Measurements from ENCODE around the gene NEDD4.

DNA sequence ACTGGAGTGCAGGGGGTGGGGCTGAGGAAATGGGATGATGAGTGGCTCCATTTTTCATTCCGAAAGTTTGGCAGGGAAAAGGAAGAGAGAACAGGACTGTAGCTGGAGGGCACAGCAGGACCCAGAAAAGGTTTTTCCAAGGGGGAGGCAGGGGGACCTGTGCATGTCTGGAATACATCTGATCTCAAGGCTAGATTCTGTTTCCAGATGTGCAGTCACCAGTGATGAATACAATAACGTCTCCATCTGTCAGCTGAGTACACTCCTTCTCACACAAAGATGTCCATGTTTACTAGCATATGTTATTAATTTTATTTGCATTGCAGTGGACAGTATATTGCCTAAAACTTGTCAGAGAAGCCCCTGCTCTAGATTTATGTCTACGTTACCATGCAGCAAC lies 210.5 kb downstream of the NEDD4 start:
- TF ChIP-seq POLR2A (IDR thresholded peaks at IDR 0.05; ENCODE audit: low read length) (no peak), CEBPB (IDR thresholded peaks at IDR 0.05) (no peak), USF2 (IDR thresholded peaks at IDR 0.05) (no peak)

Measured in A549 (cell line).